MM.1S (cell line): ENCODE measurements around the gene CBLN1.

Experiments
- EZH2phosphoT487 ChIP-seq: fragments of 300-600 bp; sonication (generic); IDR thresholded peaks from 2 replicates; pipeline ENCODE4 v1.6.1; 2018; ENCODE audit warnings: antibody characterized with exemption, low read length
- TF ChIP-seq, protein P1 (sequence below): fragments of 300-600 bp; sonication (generic); IDR thresholded peaks from 2 replicates; pipeline ENCODE4 v1.5.1; 2016; ENCODE audit warnings: antibody characterized with exemption, low read length, mixed read lengths

DNA sequence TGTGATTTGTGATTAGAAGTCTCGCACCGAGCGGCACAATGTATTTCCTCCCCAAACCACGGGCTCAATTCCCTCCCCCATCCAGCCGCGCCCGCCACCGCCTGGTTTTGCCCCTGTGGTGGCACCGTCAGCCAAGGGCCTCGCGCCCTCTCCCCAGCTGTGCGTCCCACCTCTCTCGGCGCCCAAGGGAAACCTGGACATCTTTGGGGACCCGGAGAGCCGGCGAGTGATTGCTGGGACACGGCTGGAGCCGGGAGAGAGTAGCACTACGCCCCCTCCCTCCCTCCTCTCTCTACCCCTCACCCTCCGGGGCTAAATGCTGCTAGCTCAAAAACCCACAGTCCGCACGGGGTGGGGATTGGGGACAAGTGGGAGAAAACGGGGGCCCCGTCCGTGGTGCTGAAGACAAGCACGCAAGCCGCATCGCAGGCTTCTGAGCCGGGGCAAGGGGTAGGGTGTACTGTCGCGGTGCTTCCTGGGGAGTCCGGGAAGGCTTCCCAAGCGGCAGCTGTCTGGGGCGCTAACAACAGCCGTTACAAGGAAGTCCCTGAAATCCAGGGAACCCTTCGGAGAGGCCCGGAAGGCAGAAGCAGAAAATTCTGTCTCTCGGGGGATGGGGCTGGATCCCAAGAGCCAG lies 1.4 kb downstream of the CBLN1 start:
- TF ChIP-seq, protein P1, sequence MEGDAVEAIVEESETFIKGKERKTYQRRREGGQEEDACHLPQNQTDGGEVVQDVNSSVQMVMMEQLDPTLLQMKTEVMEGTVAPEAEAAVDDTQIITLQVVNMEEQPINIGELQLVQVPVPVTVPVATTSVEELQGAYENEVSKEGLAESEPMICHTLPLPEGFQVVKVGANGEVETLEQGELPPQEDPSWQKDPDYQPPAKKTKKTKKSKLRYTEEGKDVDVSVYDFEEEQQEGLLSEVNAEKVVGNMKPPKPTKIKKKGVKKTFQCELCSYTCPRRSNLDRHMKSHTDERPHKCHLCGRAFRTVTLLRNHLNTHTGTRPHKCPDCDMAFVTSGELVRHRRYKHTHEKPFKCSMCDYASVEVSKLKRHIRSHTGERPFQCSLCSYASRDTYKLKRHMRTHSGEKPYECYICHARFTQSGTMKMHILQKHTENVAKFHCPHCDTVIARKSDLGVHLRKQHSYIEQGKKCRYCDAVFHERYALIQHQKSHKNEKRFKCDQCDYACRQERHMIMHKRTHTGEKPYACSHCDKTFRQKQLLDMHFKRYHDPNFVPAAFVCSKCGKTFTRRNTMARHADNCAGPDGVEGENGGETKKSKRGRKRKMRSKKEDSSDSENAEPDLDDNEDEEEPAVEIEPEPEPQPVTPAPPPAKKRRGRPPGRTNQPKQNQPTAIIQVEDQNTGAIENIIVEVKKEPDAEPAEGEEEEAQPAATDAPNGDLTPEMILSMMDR, result no peak
- TF ChIP-seq EZH2phosphoT487, result no peak
